K562 (cell line): ENCODE data around the gene ERRFI1. TPM values are rescaled to one million over a fixed set of nuclear protein-coding genes. Genes with fewer than 3 reads are reported as not detected.

Experiments
- CHD7 ChIP-seq: fragments of 200-600 bp; sonication (generic); IDR thresholded peaks from one replicate; pipeline ENCODE4 v1.6.1; 2012; ENCODE audit warnings: mild to moderate bottlenecking, low read depth, low read length, inconsistent platforms
- CREB3 ChIP-seq: fragments of 450-650 bp; conservative IDR thresholded peaks from 2 replicates; pipeline ENCODE4 v1.6.1; 2016; ENCODE audit warnings: missing genetic modification characterization, low read depth, mild to moderate bottlenecking, missing compliant biosample characterization, moderate library complexity
- PHTF2 ChIP-seq: fragments of 250-450 bp; sonication (Bioruptor Pico); IDR thresholded peaks from 2 replicates; pipeline ENCODE4 v1.5.0; 2021; ENCODE audit warnings: mild to moderate bottlenecking
- SNRNP70 ChIP-seq: fragments of 200-400 bp; formaldehyde crosslinking; optimal IDR thresholded peaks from 2 replicates; pipeline ENCODE3; 2017; ENCODE audit warnings: low read depth, low read length
- TRIM28 ChIP-seq: fragments of 450-650 bp; IDR thresholded peaks from 2 replicates; pipeline ENCODE4 v1.6.1; 2017
- ZNF407 ChIP-seq: fragments of 450-650 bp; IDR thresholded peaks from 2 replicates; pipeline ENCODE4 v1.6.1; 2016; ENCODE audit warnings: low read depth
- ZSCAN29 ChIP-seq: fragments of 450-650 bp; IDR thresholded peaks from 2 replicates; pipeline ENCODE4 v1.6.1; 2017
- polyA plus RNA-seq, 8 experiments: library from polyadenylated mRNA; depleted of rRNA in 4 of 8; stranded (reverse) in 5 of 8; unstranded in 3 of 8; fragments of >200 nt; fragmentation: Nextera tagmentation in 2 of 8; fragmentation: Illumina TruSeq in 1 of 8; extraction: Ambion mirVana in 2 of 8; extraction: Trizol in 1 of 8; gene quantifications; 2 replicates each; pipeline versions ENCODE4 v1.2.1 to v1.2.3, GENCODE V29; 2011 to 2014; ENCODE audit warnings: inconsistent platforms in 1 of 8, missing spikeins in 1 of 8
- total RNA-seq, 7 experiments: library from RNA; depleted of rRNA in 6 of 7; stranded (reverse); fragments of >200 nt in 6 of 7; fragmentation: Illumina TruSeq in 2 of 7; extraction: Trizol in 2 of 7; gene quantifications; 2 replicates each; pipeline versions ENCODE4 v1.2.1 to v1.2.3, GENCODE V29; 2011 to 2021; ENCODE audit warnings: low replicate concordance in 1 of 7

ERRFI1 gene
- total and polyA plus RNA-seq, 9 of the 15 experiments (the other 6 are each of a cell fraction or from before 2014, with no cell fraction given) = 0.67 to 4.4 (median 1.1) TPM

- TF ChIP-seq ZNF407 (no peak), ZSCAN29 (no peak), CREB3 (tag) (no peak), PHTF2 (CRISPR knock-in tag) (no peak), CHD7 (no peak), SNRNP70 (no peak), TRIM28 (no peak)
Observed at GRCh38 chr1:8018492-8019228, 7.4 kb downstream of the ERRFI1 start (continued).
